ENCODE measurements around the gene TNS1.

DNA sequence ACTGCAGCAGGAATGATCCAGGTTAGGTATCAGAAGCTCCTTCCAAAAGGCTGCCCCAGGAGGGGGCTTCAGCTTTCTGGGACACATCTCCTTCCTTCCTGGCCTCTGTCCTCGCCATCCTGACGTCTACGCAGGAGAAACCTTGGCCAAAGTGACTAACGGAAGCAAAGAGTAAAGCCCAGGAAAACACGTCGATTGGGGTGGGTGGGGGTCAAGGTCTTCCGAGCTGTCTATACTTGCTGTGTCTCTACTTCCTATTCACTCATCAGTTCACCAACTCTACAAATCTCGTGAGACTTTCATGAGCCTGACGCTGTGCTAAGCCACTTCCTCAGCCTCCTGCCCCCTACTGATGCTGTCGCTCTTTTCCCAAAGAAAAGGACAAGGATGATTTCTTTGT lies 212.6 kb downstream of the TNS1 start:
- TF ChIP-seq, protein P1, sequence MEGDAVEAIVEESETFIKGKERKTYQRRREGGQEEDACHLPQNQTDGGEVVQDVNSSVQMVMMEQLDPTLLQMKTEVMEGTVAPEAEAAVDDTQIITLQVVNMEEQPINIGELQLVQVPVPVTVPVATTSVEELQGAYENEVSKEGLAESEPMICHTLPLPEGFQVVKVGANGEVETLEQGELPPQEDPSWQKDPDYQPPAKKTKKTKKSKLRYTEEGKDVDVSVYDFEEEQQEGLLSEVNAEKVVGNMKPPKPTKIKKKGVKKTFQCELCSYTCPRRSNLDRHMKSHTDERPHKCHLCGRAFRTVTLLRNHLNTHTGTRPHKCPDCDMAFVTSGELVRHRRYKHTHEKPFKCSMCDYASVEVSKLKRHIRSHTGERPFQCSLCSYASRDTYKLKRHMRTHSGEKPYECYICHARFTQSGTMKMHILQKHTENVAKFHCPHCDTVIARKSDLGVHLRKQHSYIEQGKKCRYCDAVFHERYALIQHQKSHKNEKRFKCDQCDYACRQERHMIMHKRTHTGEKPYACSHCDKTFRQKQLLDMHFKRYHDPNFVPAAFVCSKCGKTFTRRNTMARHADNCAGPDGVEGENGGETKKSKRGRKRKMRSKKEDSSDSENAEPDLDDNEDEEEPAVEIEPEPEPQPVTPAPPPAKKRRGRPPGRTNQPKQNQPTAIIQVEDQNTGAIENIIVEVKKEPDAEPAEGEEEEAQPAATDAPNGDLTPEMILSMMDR (IDR thresholded peaks at IDR 0.05; ENCODE audit: low read length), result no peak
- TF ChIP-seq EZH2 (optimal IDR thresholded peaks at IDR 0.05; ENCODE audit: low read depth, low read length) (no peak), EZH2phosphoT487 (IDR thresholded peaks at IDR 0.05; ENCODE audit: low read length) (no peak)

Measured in MM.1S (cell line).